A673 (cell line): ENCODE measurements around the gene CFAP100.

Experiments used
- CTCF ChIP-seq: fragments of 300-800, 200-600 bp; sonication (generic); conservative IDR thresholded peaks from 2 replicates; pipeline ENCODE4 v1.5.1; 2017; ENCODE audit warnings: low read depth, mild to moderate bottlenecking, antibody characterized with exemption, low read length, moderate library complexity, mixed read lengths
- EZH2 ChIP-seq: fragments of 200-600 bp; sonication (generic); IDR thresholded peaks from 2 replicates; pipeline ENCODE4 v1.6.1; 2017; ENCODE audit warnings: borderline replicate concordance, low read depth, mild to moderate bottlenecking, mixed read lengths, antibody characterized with exemption, low read length; ENCODE audit not compliant: poor library complexity, severe bottlenecking

- TF ChIP-seq CTCF (peak; percentile 28; the same call in 1 of the 2 replicates), EZH2 (no peak)
Measured at GRCh38 chr3:126472277-126473006, 77.7 kb downstream of the CFAP100 start.
